DOHH2 (cell line): Measurements from ENCODE around the gene ADGRB3.

Experiments
- CTCF ChIP-seq: fragments of 200-600 bp; sonication (generic); IDR thresholded peaks from one replicate; pipeline ENCODE4 v1.5.1; 2014; ENCODE audit warnings: antibody characterized with exemption, mild to moderate bottlenecking, low read depth, low read length; ENCODE audit not compliant: poor library complexity, severe bottlenecking
- EZH2phosphoT487 ChIP-seq: fragments of 200-600 bp; sonication (generic); IDR thresholded peaks from 2 replicates; pipeline ENCODE4 v1.6.1; 2017; ENCODE audit warnings: borderline replicate concordance, mild to moderate bottlenecking, antibody characterized with exemption, low read length, moderate library complexity, mixed read lengths

- TF ChIP-seq CTCF (no peak), EZH2phosphoT487 (no peak)
These were observed 733.5 kb downstream of the ADGRB3 start for GRCh38 chr6:69368613-69369012.
